Stimulated activated CD8-positive, alpha-beta memory T cell treated with anti-CD3 and anti-CD28 coated beads, Interleukin-7, amount 100 ng/mL, for 1 hour (primary cell): Measurements from ENCODE around the gene PHF21B.
"Not testable (repeated sequence)": the region's sequence is repeated elsewhere in the genome, so short reads cannot be mapped to it uniquely, and the experiment has no call there.

ENCODE experiments used
- DNase-seq, 2 donors: peaks; one replicate each; pipeline ENCODE4 v3.0.0-alpha.2; 2020; ENCODE audit warnings: low read depth in 2 of 2

The PHF21B gene

DNA sequence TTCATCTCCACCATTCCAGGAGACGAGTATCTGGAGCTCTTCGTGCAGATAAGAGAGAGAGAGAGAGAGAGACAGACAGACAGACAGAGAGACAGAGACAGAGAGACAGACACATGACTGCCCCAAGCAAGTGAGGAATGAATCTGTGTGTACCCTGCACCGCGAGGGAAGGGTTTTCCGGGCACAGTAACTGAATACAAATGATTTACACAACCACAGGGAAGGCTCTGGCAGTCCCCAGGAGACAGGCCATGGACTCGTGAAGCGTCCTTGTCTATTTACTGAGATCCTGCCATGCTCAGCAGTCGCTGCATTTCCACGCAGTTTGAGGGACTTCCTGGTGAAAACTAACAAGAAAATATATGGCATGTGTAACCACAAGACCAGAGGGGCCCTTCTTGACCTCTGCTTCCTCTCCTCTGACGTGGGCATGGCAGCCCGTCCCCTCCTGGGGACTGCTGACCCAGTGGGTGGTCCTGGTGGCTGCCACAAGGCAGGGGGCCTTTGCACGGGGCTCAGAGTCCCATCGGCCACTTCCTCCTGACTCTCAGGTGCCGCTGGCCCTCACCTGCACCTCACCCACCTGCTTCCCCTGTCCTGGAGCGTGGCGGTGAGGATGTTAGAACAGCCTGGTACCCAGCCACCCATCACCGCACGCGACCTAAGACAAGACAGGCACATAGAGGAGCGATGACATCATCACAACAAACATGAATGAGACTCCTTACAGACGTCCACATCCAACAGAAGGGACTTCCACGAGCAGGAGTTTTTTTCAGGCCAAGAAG is 75.9 kb downstream of the PHF21B start:
- DNase-seq, result no peak

DNA sequence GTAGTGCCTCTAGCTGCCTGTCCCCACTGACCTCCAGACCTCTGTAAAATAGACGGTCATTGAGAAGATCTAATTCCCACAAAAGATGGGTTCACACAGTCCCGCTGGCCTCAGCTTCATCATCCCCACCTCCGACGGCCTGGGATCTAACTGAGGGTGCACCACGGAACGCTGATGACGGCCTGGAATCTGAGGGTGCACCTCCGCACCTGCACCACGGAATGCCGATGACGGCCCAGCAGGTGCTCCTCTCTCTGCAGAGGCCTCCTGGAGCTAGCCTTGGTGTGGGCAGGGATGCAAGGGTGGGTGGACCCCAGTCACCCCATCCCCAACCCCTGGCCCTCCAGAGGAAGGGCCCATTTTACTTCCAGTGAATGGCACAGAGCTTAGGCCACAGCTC is 77.3 kb downstream of the PHF21B start:
- DNase-seq, result no peak

DNA sequence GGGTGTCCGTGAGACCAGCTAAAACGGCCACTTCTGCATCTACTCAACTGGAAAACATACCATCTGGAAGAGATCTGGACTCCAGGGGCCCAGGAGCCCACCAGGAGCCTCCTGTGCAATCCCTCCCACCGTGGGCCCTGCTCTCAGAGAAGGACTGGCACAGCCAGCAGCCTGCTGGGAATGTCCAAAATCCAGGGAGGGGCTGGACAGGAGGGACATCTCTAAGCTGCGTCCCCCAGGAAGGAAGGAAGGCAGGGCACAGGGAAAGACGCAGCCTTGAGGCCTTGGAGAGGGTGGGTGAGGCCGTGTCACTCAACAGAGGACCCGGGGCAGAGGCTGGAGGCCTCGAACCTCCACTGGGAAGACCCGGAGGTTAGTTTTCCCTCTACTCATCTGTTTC is 78.0 kb downstream of the PHF21B start:
- no peak for DNase-seq

DNA sequence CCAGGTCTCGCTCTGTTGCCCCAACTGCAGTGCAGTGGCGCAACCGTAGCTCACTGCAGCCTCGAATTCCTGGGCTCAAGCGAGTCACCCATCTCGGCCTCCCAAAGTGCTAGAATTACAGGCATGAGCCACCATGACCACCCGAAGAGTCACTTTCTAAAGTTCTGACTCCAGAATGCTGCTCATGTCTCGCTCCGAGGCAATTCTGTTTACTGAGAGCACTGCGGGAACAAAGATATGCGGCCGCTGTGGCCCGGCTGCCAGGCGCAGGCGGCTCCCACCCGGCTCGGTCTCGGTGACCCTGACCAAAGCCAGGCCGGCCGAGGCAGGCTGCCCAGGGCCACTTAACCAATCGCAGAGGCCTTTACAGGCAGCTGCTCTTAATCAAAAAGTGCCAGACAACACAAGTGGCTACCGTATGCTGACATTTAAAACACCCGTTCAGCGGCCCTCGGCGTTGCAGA is 78.7 kb downstream of the PHF21B start:
- no peak for DNase-seq

DNA sequence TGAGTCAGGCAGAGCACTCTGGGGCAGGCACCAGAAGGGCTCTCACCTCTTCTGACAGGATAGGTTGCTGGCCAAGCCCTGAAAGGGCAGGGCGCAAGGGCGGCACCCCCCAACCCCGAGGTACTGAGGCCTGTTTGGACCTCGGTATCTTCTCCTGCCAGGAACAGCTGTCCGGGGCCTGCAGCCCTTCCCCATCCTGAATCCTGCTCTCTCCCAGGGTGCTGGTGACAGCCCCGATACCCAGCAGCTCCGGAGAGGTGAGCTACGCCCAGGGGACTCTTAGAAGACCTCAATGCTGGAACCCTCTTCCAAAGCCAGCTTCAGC is 79.1 kb downstream of the PHF21B start:
- DNase-seq, result no peak

DNA sequence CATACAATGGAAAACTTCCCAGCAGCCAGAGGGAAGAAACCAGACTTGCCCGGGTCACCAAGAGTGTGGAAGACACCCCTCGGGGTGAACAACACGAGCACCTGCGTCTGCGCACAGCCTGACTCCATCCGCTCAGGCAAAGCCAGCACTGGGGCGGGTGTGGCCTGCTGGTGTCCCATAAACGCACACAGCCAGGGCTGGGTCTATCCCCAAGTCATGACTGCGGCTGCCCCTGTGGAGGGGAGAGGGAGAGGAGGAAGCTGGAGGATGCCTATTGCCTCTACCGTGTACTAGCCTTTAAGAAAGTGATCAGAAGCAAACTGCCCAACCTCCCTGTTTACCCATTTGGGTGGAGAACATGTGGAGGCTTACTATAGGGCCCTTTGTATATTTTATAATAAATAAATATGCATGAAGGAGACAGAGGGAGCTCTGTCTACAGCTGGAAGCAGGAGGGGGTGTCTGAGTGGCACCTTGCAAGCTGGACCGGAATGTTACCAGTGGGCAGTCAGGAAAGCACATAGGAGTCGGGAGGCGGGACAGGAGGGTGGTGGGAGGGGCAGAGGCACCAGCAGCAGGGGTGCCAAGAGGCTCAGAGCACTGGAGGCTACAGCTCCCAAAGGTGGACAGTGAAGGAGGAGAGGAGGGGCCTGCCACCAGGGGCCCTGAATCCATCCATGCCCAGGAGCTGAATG is 79.6 kb downstream of the PHF21B start:
- DNase-seq, result no peak

DNA sequence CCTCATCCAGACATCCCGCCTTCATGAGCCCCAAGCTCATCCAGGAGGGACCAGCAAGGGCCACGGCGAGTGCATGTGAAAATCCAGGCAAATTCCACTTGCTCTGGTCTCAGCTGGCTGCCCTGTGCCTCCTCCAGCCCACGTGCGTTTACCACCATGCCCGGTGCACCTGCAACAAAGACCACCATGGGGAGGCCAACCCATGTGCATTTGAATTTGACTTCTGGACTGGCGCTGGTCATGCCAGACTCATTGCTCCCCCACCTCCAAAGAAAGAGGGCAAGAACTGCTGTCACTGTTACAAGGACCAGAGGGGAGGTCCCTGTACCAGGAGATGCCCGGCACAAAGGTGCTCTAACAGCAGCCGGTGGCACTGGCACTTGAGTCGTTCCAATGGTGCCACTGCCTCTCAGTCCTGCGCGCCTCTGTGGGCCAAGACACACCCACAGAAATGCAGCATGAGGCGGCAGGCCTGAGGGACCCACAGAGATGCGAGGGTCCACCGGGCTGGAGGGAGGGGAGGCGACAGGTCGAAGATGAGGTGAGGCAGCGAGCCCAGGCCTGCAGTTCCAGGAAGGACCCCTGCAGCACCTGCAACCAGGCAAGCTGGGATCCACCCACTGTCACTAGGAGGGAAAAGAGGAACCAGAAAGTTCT is 80.3 kb downstream of the PHF21B start:
- no peak for DNase-seq

DNA sequence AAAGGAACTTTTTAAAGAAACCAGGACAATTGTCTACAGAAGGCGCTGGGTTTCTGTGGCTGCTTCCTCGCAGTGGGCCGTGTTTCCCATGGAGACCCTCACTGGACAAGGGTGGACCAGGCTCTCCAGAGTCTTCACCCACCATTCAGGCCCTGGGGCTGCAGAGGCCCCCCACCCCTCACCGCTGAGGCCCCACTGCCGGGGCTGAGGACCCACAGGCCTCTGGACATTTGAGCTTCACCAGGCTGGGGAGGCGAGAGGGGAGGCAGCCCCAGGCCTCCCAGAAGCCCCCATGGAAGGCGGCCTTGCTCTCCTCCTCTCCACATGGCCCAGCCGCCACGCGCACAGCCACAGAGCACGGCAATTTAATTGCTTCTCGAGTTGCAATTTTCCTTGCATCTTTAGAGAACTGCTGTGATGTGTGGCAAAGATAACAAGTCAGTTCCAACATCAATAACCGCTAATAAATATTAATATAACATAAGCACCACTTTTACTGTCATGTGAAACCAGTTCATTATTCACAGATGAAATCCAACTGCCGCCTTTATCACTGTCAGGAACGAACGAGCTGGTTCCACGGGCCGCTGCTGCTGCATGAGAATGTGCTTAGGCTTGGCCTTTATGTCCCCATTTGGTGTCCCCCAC is 81.0 kb downstream of the PHF21B start:
- no peak for DNase-seq

DNA sequence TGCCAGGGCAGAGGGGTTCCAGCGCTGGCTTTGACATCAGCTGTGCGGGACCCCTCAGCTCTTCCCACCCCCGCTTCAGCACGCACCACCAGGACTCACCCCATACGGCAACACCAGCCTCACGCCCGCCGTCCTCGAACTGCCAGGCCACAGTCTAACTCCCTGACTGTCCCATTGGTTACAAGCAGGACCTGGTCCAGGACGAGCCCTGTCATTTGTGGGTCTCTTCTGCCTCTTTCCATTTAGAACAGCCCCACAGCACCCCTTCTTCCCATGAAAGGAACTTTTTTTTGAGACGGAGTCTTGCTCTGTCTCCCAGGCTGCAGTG is 81.7 kb downstream of the PHF21B start:
- no peak for DNase-seq

DNA sequence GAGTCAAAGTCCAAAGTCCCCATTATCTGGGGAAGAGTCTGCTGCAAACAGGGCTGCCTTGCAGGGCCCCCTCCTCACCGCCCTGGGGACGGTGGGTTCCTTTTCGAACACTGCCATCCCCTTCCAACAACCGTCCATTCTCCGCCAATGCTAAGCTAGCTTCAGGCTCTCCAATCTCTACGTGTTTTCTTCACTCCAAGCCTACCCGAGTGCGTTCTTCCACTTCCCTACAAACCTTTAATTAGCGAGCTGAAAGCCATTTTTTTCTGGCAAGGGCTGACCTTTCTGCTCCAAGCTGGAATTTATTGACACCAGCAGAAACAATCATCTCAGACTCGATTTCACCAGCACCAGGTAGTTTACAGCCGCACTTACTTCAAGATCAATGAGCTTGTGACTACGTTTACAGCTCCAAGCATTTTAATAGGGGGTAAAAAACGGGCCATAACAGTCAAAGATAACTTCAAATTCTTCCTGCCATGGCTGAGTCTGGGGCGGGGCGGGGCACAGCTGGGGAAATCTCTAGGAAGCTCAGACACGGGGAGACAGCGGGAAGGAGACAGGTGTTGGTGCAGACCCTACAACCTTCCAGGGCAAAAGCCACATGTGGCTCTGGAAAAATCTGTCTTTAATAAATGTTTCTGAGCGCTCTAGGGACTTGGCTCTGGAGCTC is 82.2 kb downstream of the PHF21B start:
- no peak for DNase-seq

DNA sequence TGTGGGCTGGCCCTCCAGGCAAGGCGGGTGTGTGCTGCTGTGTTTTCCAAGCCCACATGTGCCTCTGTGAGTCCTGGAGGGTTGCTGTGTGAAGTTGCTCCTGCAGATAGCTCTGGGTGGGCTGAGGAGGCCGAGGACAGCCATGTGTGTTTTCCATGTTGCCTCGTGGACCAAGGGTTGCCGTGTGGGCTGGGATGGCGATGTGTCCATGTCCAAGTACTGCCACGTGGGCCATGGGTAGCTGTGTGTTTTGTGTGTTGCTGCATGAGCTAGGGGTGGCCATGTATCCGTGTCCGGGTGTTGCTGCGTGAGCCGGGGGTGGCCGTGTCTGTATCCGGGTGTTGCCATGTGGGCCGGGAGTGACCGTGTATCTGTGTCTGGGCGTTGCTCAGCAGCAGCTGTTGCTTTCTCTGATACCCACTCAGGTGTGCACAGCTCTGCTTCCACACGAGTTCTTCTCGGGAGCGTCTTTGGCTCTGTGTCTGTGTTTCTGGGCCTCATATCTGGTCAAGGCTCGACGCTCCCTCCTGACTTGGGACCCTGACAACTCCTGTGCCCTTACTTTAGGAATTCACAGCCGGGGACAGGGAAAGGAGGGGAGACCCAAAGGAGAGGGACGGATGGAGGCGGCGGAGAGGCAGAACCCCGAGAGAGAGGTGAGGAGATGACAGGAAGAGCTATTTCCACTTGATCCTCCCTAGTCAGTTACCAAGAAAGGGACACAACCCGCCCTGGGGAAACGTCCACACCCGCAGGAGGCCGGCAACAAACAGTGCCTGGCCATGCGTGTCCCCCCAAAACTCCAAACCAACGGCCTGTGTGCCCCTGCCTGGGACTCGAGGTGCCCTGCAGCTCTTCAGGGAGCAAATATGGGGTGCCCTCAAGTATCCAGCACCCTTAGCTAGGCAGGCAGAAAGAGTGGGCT is 83.1 kb downstream of the PHF21B start:
- no peak for DNase-seq

DNA sequence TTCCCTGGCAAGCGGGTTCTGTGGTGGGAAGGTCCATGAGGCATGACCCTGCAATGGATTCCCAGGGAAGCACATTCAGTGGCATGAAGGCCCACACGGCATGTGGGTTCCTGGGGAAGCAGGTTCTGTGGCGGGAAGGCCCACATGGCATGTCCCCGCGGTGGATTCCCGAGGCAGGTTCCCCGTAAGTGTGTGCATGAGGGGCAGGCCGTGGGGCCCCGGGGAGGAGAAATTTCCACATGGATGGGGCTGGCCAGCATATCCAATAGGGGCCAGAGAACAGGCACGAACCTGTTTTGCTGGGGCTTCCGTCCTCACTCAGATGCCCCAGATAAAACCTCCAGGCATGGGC is 83.7 kb downstream of the PHF21B start:
- DNase-seq, result no peak

DNA sequence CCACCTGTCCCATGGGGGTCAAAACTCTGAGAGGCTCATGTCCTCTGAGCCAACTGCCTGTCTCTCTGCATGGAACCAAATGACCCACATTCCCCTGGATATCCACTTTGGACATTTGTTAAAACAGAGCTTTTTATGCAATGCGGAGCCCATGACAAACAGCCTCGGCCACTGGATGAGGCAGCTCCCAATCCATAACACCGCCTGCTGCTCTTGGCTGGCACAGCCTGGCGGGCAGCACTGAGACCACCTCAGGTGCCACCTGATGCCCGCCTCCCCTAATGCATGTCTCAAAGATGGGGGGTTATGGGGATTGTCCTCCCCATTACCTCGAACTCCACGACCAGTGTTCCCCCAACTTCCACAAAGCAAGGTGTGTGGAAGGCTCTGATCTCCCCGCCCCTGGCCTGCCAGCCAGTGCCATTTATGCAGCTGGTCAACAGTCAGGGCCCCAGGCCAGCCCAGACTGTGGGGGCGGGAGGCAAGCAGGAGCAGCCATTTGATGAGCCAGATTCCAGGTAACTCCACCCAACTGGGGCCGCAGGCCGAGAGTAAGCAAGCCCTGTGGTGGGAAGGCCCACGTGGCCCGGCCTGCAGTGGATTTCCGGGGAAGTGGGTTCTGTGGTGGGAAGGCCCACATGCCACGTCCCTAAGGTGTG is 84.2 kb downstream of the PHF21B start:
- DNase-seq, result no peak

DNA sequence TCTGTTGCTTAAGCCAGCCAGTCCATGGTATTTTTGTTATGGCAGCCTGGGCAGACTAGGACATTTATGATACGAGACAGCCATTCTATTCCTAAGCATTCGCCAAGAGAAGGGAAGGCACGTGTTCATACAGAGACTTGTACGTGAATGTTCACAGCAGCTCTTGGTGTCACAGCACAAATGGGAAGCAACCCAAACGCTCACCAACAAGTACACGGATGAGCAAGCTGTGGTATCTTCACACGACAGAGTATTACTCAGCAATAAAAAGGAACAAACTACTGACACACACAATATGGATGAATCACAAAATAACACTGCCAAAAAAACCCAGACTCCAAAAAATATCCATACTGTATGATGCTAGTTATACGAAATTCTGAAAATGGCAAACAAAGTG is 85.1 kb downstream of the PHF21B start:
- DNase-seq, result no peak

DNA sequence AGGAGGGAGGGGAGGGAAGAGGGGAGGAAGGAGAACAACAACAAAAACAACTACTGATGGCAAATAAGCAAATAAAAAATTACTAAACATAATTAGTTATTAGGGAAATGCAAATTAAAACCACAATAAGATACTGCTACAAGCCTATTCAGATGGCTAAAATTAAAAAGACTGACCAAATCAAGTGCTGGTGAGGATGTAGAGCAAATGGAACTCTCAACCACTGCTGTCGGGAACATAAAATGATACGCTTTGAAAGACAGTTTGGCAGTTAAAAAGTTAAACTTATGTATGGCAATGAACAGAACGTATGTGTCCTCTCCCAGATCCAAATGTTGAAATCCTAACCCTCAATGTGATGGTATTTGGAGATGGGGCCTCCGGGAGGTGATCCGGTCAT is 85.7 kb downstream of the PHF21B start:
- DNase-seq, result no peak

DNA sequence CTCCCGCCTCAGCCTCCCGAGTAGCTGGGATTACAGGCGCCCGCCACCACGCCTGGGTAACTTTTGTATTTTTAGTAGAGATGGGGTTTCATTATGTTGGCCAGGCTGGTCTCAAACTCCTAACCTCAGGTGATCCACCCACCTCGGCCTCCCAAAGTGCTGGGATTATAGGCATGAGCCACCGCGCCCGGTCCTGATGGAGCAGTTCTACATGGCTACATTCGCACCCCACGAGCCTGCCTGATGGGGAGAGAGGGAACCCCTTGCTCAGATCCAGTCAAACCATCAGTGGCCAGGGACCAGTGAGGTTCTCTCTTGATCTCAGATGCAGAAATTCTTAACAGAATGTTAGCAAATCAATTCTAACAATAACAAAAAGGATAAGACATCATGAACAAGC is 88.0 kb downstream of the PHF21B start:
- DNase-seq, result not testable (repeated sequence)

DNA sequence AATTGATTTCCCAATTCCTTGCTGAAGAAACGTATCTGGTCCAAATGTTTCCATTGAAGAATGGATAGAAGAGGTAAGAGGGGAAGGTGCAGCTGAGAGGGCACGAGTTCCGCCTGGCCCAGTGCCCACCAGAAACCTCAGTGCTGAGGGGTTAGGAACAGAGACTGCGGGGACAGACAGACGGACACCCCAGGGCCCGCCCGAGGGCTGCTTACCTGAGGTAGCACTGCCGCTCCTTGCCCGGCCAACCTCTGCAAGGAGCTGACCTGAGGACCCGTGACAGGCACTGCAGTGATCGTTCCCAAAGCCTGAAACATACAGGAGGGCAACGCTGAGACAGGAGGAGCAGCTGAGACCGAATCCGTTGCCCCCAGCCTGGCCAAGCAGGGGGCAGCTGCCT is 89.6 kb downstream of the PHF21B start:
- no peak for DNase-seq

DNA sequence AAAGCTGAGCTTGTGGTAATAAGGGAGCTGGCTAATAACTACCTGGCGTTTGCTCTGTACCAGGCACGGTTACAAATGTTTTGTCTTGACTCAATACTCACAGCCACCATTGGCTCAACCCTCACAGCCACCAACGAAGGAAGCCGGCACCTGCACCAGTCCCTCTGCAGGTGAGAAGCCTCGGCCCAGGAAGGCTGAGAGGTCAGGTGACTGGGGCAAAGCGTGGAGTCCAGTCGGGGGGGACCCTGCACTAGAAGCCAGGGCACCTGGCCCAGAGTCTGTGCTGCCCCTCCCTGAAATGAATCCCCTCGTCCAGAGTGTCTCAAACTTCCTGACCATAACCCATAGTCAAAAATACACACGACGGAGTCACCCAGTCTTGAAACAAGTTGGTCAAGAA is 90.1 kb downstream of the PHF21B start:
- DNase-seq, result no peak

DNA sequence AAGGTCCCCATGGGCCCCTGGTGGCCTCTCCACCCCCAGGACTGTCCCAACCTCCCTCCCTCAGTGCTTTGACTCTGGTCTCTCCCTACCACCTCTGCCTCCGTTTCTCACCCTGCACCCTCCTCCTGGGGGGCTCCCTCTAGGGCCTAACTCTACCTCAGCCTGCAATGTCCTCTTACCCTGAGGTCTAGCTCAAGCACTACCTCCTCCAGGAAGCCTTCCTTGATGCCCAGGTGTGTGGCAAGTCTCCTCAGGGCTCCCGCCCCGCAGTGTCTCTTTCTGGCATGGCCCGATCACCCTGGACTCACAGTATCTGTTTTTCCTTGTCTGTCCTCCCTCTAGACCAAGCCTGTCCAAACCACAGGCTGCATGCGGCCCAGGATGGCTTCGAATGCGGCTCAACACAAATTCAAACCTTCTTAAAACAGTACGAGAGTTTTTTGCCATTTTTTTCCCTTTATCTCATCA is 90.8 kb downstream of the PHF21B start:
- DNase-seq, result no peak

DNA sequence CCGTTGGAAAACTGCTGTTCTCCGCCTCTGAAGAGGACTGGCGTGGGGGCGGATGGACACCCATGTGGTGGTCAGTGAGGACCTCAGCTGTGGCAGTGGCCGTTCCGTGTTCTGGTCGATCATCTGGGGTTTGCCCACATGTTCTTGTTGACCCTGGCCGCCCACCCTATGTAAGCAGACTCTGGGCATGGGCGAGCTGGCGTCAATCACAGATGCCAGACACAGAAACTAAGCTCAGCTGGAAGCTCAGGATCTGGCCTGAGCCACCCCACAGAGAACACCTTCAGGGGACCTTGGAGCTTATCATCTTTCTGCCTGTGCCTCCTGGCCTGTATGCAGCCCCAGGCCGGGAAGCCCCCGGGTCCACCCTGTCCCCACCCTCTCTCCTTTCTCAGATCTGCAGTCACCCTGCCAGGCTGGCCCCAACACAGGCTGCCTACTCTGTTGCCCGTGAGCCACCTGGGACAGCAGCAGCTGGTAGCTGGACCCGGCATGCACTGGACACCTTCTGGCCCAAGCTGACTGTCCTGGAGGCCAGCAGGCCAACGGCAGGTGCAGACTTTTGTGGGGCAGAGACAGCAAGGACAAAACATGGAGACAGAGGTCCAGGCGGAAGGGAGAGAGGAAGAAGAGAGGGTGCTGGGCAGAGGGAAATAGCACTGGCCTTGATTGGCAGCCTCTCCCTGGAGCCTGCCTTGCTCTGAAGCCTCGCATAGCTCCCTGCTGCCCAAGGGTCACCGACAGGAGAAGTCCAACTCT is 91.5 kb downstream of the PHF21B start:
- DNase-seq, result no peak
